Activated T-helper 2 cell treated with anti-CD3 and anti-CD28 coated beads, Interferon-gamma antibody, Interleukin-2, Interleukin-4, amounts not matched to agents 10 μg/mL and 5 μg/mL and 100 μg/mL, durations not matched to agents 14 hours and 24 hours and 36 hours (primary cell): Measurements from ENCODE around the gene SLC39A13. TPM values are rescaled to one million over a fixed set of nuclear protein-coding genes. Genes with fewer than 3 reads are reported as not detected.

Experiments
- DNase-seq: peaks from one replicate; pipeline ENCODE4 v3.0.0; 2021; ENCODE audit warnings: low spot score
- H3K27ac Mint-ChIP-seq: one replicate; pipeline ENCODE4 v1.8.0; 2021; ENCODE audit warnings: mixed read lengths
- H3K27me3 Mint-ChIP-seq: one replicate; pipeline ENCODE4 v1.8.0; 2021; ENCODE audit warnings: low read depth, mixed read lengths
- H3K36me3 Mint-ChIP-seq: one replicate; pipeline ENCODE4 v1.8.0; 2021; ENCODE audit warnings: low read depth, mixed read lengths
- H3K4me1 Mint-ChIP-seq: one replicate; pipeline ENCODE4 v1.8.0; 2021; ENCODE audit warnings: low read depth, mixed read lengths
- H3K4me3 Mint-ChIP-seq: one replicate; pipeline ENCODE4 v1.8.0; 2021; ENCODE audit warnings: low read depth, mild to moderate bottlenecking, moderate library complexity, mixed read lengths
- H3K9me3 Mint-ChIP-seq: one replicate; pipeline ENCODE4 v1.8.0; 2021; ENCODE audit warnings: mixed read lengths
- intact Hi-C: fragments of 100-400 bp; cut with micrococcal nuclease; formaldehyde crosslinking; loops from one replicate; pipeline ENCODE4 v1.15.1; 2023
- total RNA-seq: library from RNA; stranded (reverse); gene quantifications from 2 replicates; pipeline ENCODE4 v1.2.3, GENCODE V29; 2022

The SLC39A13 gene
- total RNA-seq: 12.5 and 15.2 TPM in 2 replicates

DNA sequence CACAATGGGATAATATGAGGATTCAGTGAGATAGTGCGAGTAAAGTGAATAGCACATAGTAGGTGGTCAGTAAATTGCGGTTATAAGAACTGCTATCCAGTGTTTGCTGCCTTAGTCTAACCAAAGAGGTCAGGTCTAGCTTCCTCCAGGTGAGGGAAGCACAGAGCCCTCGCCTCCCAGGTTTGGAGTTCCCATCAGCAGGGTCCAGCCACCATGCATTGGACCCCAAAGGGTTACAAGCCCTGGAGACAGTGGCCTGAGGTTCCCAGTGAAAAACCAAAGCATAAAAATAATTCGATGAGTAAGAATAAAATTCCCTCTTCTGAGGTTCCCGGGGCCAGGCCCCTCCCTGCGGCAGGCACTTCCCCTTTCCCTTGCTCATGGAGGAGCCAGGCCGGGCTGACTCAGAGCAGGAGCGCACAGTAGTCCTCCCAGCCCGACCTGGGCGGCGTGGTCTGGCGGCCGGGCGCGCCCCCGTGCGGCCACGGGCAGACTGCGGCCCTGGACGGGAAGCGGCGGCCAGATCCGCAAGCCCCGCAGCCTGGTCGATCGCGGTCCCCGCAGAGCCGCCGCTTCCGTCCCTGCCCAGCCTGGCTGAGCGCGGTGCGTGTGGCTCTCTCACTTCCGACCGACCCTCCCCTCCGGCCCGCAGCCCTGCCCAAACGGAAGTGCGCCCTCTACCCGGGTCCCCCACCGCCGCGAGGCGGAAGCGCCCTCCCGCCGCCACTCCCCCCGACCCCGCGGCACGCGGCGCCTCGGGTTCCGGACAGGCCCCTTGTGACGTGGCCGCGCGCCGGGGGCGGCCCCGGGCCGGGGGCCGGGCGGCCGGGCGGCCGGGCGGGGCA lies at the start of gene SLC39A13:
SLC39A13 (plus strand) TSS at position 845 of the 845 bp plus-strand sequence. CDS start 1,505 bp downstream, outside the sequence.
- H3K9me3 Mint-ChIP-seq: no peaks in the 10 kb centered on the region
- peaks cover 17% of the 10 kb centered on the region for H3K4me1 Mint-ChIP-seq

DNA sequence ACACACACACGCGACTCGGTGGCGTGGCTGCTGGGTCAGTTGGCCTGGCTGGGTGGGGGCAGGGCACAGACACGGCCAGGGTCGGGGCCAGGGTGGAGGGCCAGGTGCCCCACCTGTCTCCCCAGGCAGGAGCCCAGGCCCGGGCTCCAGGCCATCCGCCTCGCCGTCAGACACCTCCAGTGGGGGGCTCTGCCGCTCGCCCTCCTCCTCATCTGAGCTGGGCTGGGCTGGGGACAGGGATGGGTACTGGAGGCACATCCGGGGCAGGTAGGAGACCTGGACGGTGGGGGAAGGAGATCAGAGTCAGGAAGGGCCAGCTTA lies 49.7 kb upstream of the SLC39A13 start:
- Mint-ChIP-seq H3K27ac (no peak overlapping the region), H3K4me3 (no peak overlapping the region), H3K9me3 (no peaks in the 10 kb centered on the region), H3K4me1 (peaks cover 10% of the 10 kb centered on the region), H3K27me3 (no peaks in the 10 kb centered on the region), H3K36me3 (no peaks in the 10 kb centered on the region)
- intact Hi-C loops: no loop called here
- no peak for DNase-seq

More for the DNA sequence above, at the start of gene SLC39A13:
- H3K27me3 Mint-ChIP-seq: no peaks in the 10 kb centered on the region
- H3K36me3 Mint-ChIP-seq: no peaks in the 10 kb centered on the region
- peak; percentile 93 for DNase-seq
- intact Hi-C loops: loop anchor here (1.0 to 5.0 kb wide), 5 partner anchors 19 to 231 kb away; partner anchors contain the start of genes ARFGAP2, MADD and PSMC3
- H3K27ac Mint-ChIP-seq: peak within 1 kb of the TSS; percentile 89
- peak within 1 kb of the TSS; percentile 96 for H3K4me3 Mint-ChIP-seq

DNA sequence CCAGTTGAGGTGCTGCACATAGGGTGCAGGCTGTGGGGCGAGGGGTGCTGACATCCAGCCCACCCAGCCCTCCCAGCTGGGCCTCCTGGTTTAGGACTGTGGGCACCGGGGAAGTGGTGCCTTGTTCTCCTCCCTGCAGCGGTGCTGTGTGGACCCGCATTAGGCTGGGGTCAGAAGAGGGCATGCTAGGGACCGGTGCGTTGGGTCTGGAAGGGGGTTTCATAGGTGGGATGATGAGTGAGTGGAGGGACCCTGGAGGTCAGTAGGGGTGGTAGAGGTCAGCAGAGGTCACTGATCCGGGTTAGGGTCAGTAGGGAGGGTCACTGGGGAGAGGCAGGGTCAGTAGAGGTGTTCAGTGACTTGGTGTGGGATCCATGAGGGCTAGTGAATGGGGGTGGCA lies 49.2 kb upstream of the SLC39A13 start:
- H3K27ac Mint-ChIP-seq: peak overlapping the region; percentile 53
- no peaks in the 10 kb centered on the region for H3K36me3 Mint-ChIP-seq
- DNase-seq: no peak
- H3K4me1 Mint-ChIP-seq: peaks cover 10% of the 10 kb centered on the region
- no peak overlapping the region for H3K4me3 Mint-ChIP-seq
- H3K9me3 Mint-ChIP-seq: no peaks in the 10 kb centered on the region
- intact Hi-C loops: no loop called here
- H3K27me3 Mint-ChIP-seq: no peaks in the 10 kb centered on the region

DNA sequence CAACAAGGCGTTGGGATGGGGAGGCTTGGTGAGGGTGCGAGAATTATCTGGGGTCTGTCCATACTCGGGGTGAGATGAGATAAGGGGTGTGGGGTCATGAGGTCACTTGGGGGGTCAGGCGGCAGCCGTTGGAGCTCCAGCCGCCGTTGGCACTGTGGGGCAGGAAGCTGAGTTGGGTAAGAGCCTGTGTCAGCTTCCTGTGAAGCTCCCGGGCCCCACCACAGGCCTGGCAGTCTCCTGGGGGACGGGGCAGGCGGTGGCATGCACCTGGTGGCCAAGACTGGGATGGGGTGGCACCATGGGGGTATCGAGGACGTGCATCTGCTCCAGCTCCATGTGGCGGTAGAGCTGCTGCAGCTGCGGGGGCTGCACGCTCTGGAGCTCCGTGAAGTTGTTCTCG lies 48.8 kb upstream of the SLC39A13 start:
- intact Hi-C loops: no loop called here
- H3K36me3 Mint-ChIP-seq: no peaks in the 10 kb centered on the region
- H3K27ac Mint-ChIP-seq: peak overlapping the region; percentile 53
- H3K27me3 Mint-ChIP-seq: no peaks in the 10 kb centered on the region
- no peak for DNase-seq
- peaks cover 10% of the 10 kb centered on the region for H3K4me1 Mint-ChIP-seq
- H3K4me3 Mint-ChIP-seq: no peak overlapping the region
- no peaks in the 10 kb centered on the region for H3K9me3 Mint-ChIP-seq

DNA sequence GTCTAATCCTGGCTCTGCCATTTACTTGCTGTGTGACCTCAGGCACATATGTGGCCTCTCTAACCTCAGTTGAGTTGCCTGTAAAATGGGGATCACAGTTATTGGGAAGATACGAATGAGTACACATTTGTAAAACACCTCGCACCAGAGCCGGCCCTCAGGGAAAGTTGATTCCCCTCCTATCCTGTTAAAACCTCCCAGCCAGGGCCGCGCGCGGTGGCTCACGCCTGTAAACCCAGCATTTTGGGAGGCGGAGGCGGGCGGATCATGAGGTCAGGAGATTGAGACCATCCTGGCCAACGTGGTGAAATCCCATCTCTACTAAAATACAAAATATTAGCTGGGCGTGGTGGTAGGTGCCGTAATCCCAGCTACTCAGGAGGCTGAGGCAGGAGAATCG lies 48.0 kb upstream of the SLC39A13 start:
- no peak overlapping the region for H3K4me3 Mint-ChIP-seq
- peaks cover 10% of the 10 kb centered on the region for H3K4me1 Mint-ChIP-seq
- H3K36me3 Mint-ChIP-seq: no peaks in the 10 kb centered on the region
- no peaks in the 10 kb centered on the region for H3K9me3 Mint-ChIP-seq
- DNase-seq: no peak
- intact Hi-C loops: no loop called here
- H3K27ac Mint-ChIP-seq: no peak overlapping the region
- no peaks in the 10 kb centered on the region for H3K27me3 Mint-ChIP-seq

DNA sequence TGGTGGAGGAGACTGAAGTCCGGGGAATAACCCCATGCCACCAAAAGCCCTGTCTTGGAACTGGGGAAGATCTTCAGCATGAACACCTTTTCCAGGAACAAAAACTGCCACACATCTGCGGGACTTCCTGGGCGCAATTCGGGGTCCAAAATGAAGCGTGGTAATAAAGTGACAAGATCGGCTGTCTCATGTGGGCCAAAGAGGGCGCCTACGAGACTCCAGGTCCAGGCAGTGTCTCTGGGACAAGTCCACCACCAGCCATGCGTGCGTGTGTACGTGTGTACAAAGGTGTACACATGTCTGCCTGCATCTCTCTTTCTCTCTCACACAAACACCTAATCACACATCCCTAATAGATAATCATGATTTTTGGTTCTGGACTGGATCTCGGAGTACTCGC lies 47.0 kb upstream of the SLC39A13 start:
- intact Hi-C loops: no loop called here
- H3K36me3 Mint-ChIP-seq: no peaks in the 10 kb centered on the region

DNA sequence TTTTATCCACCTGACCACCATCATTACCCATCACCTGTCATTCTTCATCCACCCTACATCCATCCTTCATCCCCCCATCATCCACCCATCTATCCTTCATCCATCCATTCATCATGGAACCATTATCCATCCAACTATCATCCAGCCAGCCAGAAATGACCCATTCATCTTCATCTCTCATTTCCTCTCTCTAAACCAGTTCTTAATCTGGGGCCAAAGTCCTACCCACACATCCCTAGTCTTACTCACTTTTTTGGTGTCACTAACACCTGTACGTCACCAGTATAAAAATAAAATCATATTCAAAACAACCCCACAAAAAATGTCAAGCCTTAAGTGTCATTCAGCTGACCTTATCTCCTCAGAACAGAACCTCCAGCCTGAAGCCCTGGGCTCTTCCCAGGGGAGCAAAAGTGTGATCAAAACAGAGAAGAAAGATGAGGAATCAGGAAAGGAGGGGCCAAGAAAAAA lies 42.3 kb upstream of the SLC39A13 start:
- peaks cover 17% of the 10 kb centered on the region for H3K4me1 Mint-ChIP-seq
- intact Hi-C loops: no loop called here
- H3K4me3 Mint-ChIP-seq: no peak overlapping the region
- peak overlapping the region; percentile 17 for H3K27ac Mint-ChIP-seq
- DNase-seq: no peak
- no peaks in the 10 kb centered on the region for H3K9me3 Mint-ChIP-seq
- H3K27me3 Mint-ChIP-seq: peaks cover 2% of the 10 kb centered on the region
- no peaks in the 10 kb centered on the region for H3K36me3 Mint-ChIP-seq

More for the DNA sequence above, 47.0 kb upstream of the SLC39A13 start:
- H3K27ac Mint-ChIP-seq: no peak overlapping the region
- H3K9me3 Mint-ChIP-seq: no peaks in the 10 kb centered on the region
- no peak for DNase-seq
- H3K27me3 Mint-ChIP-seq: peaks cover 2% of the 10 kb centered on the region
- H3K4me3 Mint-ChIP-seq: no peak overlapping the region
- peaks cover 12% of the 10 kb centered on the region for H3K4me1 Mint-ChIP-seq

DNA sequence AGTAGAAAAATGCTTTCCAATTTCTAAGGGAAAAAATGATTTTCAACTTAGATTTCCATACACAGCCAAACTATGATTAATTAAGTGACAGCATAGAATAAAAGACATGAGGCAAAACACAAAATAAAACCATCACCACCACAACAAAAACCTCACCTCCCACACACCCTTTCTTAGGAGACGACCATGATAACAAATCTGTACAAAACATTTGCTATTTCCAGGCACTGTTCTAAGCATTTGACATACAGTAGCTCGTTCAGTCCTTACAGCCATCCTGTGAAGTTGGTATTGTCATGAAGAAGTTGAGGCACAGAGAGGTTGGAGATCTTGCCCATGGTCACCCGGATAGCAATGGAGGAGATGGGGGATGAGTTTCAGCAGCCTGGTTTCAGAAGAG lies 38.7 kb upstream of the SLC39A13 start:
- peak overlapping the region; percentile 46 for H3K27ac Mint-ChIP-seq
- intact Hi-C loops: loop anchor here (10.0 kb wide), 1 partner anchor 485 kb away; no protein-coding TSS in a partner anchor

DNA sequence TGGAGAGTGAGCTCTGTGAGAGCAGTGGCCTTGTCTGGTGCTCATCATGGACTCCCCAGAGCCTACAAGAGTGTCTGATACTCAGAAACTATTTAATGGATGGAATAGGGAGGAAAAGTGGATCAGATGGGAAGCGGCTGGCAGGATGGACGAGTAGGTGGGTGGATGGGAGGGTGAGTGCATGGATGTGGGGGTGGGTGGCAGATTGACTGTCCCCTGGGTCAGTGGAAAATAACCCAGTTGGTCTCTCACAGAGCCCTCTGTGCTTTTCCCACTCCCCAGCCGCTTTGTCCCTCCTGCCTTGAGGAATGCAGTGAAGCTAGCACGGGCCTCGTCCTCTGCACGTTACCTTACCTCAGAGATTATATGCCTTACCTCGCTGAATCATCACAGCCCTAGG lies 36.0 kb upstream of the SLC39A13 start:
- intact Hi-C loops: loop anchor here (10.0 kb wide), 1 partner anchor 482 kb away; no protein-coding TSS in a partner anchor
- H3K4me1 Mint-ChIP-seq: peaks cover 22% of the 10 kb centered on the region
- no peak overlapping the region for H3K27ac Mint-ChIP-seq
- no peak for DNase-seq
- H3K36me3 Mint-ChIP-seq: no peaks in the 10 kb centered on the region
- H3K27me3 Mint-ChIP-seq: no peaks in the 10 kb centered on the region
- H3K9me3 Mint-ChIP-seq: no peaks in the 10 kb centered on the region
- no peak overlapping the region for H3K4me3 Mint-ChIP-seq

More for the DNA sequence above, 38.7 kb upstream of the SLC39A13 start:
- no peak overlapping the region for H3K4me3 Mint-ChIP-seq
- no peaks in the 10 kb centered on the region for H3K9me3 Mint-ChIP-seq
- no peaks in the 10 kb centered on the region for H3K36me3 Mint-ChIP-seq
- H3K27me3 Mint-ChIP-seq: peaks cover 2% of the 10 kb centered on the region
- DNase-seq: no peak
- H3K4me1 Mint-ChIP-seq: peaks cover 24% of the 10 kb centered on the region

DNA sequence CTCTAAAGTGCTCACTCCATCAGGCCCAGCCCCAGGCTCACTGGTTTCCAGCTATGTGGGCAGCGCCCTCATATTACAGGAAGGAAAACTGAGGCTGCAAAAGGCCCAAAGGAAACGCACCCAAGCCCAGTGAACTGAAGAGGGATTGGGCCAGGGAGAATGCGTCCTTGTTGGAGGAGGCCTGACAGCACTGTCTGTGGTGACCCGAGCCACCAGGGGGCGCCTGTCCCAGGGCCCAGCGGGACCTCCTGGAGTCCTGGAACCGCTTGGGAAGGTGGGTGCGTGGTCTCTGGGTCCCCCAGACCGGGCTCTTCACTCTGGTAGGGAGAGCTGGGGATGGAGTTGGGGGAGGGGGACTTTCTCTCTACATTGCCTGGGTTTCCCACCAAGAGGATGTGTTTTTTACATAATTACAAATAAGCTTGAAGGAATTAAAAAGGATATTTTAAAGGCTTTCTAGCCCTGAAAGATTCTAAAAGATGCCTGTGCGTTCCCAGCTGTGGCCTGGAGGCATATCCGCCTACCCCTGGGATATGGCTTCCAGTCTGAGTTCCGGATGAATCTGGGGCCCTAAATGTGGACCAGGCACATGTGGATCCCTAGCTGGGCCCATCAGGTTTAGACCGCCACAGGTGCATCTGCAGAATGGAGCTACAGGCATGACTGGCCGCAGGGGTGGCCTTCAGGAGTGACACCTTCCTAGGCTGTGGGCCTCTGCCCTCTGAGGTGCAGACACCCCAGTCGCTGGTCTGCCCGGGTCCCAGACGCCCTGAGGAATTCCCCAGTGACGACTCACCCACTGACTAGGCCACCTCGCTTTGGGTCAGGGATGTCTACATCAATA lies 34.3 kb upstream of the SLC39A13 start:
- H3K27ac Mint-ChIP-seq: peak overlapping the region; percentile 11
- intact Hi-C loops: loop anchor here (1.0 to 10.0 kb wide), 3 partner anchors 34 to 481 kb away; partner anchors contain the start of gene SLC39A13
- no peak overlapping the region for H3K4me3 Mint-ChIP-seq

DNA sequence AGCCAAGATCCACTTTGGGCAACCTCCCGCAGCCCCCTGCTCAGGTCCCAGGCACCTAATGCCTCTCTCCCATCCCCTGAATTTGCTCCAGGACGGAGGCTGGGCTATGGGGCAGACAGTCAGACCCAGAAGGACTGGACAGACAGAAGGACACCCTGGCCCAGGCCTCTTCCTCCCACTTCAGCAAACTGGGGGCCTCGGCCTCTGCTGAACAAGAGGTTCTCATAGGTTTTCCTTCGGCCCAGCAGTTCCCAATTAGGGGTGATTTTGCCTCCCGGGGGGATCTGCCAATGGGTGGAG lies 33.7 kb upstream of the SLC39A13 start:
- H3K4me1 Mint-ChIP-seq: peaks cover 13% of the 10 kb centered on the region
- no peak for DNase-seq
- no peaks in the 10 kb centered on the region for H3K36me3 Mint-ChIP-seq
- no peak overlapping the region for H3K4me3 Mint-ChIP-seq
- no peaks in the 10 kb centered on the region for H3K9me3 Mint-ChIP-seq
- intact Hi-C loops: loop anchor here (1.0 to 10.0 kb wide), 3 partner anchors 34 to 480 kb away; partner anchors contain the start of gene SLC39A13
- H3K27ac Mint-ChIP-seq: peak overlapping the region; percentile 11
- no peaks in the 10 kb centered on the region for H3K27me3 Mint-ChIP-seq

More for the DNA sequence above, 34.3 kb upstream of the SLC39A13 start:
- H3K4me1 Mint-ChIP-seq: peaks cover 19% of the 10 kb centered on the region
- H3K36me3 Mint-ChIP-seq: no peaks in the 10 kb centered on the region
- no peaks in the 10 kb centered on the region for H3K27me3 Mint-ChIP-seq
- DNase-seq: peak; percentile 71
- H3K9me3 Mint-ChIP-seq: no peaks in the 10 kb centered on the region

DNA sequence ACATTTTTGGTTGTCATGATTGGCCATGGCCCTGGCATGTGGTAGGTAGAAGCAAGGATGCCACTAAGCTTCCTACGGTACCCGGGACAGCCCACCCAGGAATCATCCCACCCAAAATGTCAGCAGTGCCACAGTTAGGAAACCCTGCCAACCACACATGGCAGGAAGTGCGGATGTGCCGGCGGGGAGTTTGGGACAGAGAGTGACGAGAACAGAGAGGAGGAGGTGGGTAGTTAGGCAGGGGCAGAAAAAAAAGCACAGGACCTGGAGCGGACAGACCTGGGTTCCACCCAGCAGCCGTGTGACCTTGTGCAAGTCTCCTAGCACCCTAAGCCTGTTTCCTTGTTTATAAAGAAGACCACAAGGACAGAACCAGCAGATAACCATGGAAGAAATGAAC lies 33.4 kb upstream of the SLC39A13 start:
- peak overlapping the region; percentile 11 for H3K27ac Mint-ChIP-seq
- DNase-seq: no peak
- no peak overlapping the region for H3K4me3 Mint-ChIP-seq
- H3K27me3 Mint-ChIP-seq: no peaks in the 10 kb centered on the region
- no peaks in the 10 kb centered on the region for H3K36me3 Mint-ChIP-seq
- no peaks in the 10 kb centered on the region for H3K9me3 Mint-ChIP-seq
- intact Hi-C loops: loop anchor here (10.0 kb wide), 1 partner anchor 480 kb away; no protein-coding TSS in a partner anchor
- H3K4me1 Mint-ChIP-seq: peaks cover 10% of the 10 kb centered on the region
